Stimulated activated CD4-positive, alpha-beta T cell treated with anti-CD3 and anti-CD28 coated beads, Interleukin-12 subunit alpha, Interleukin-12 subunit beta, amount 100 ng/mL, for 48 hours (primary cell): ENCODE data around the gene B4GALT1.
"Not testable (repeated sequence)": the region's sequence is repeated elsewhere in the genome, so short reads cannot be mapped to it uniquely, and the experiment has no call there.

Experiments
- DNase-seq, 3 donors: peaks; one replicate each; pipeline ENCODE4 v3.0.0-alpha.2; 2020; ENCODE audit warnings: low read depth in 2 of 3, low spot score in 1 of 3

The B4GALT1 gene

GRCh38 chr9:33185406-33185805, 18.3 kb upstream of the B4GALT1 start:
- no peak for DNase-seq

- DNase-seq, result no peak
Observed at GRCh38 chr9:33184963-33185362, 17.8 kb upstream of the B4GALT1 start.

GRCh38 chr9:33182519-33182918, 15.4 kb upstream of the B4GALT1 start:
- DNase-seq, result no peak

- DNase-seq, result no peak
Observed at GRCh38 chr9:33180526-33181184, 13.5 kb upstream of the B4GALT1 start.

- no peak for DNase-seq
Observed at GRCh38 chr9:33178972-33179697, 12.0 kb upstream of the B4GALT1 start.

GRCh38 chr9:33177639-33178038, 10.5 kb upstream of the B4GALT1 start:
- no peak for DNase-seq

- DNase-seq, result no peak
Observed at GRCh38 chr9:33177086-33177485, 9.9 kb upstream of the B4GALT1 start.

GRCh38 chr9:33175649-33176325, 8.7 kb upstream of the B4GALT1 start:
- DNase-seq, result no peak

- DNase-seq, result no peak
Observed at GRCh38 chr9:33172256-33173238, 5.4 kb upstream of the B4GALT1 start.

- DNase-seq, result no peak
Observed at GRCh38 chr9:33170464-33171415, 3.6 kb upstream of the B4GALT1 start.

- DNase-seq, result no peak
Observed at GRCh38 chr9:33168941-33169544, 1.9 kb upstream of the B4GALT1 start.

- DNase-seq, result no peak
Observed at GRCh38 chr9:33167972-33168461, 881 bp upstream of the B4GALT1 start.

GRCh38 chr9:33166231-33167083, 679 bp downstream of the B4GALT1 start:
- no peak for DNase-seq

- no peak for DNase-seq
Observed at GRCh38 chr9:33165263-33166151, 1.6 kb downstream of the B4GALT1 start.

GRCh38 chr9:33164921-33165262, 2.2 kb downstream of the B4GALT1 start:
- DNase-seq, result not testable (repeated sequence)

GRCh38 chr9:33164138-33164809, 2.9 kb downstream of the B4GALT1 start:
- no peak for DNase-seq
